ENCODE results near the gene SNTB2. TPM values are rescaled to one million over a fixed set of nuclear protein-coding genes. Genes with fewer than 3 reads are reported as not detected.
A peak's percentile ranks its signal among the peaks of the same experiment; 100 is the strongest.

SNTB2 gene
- total RNA-seq, 1 experiment from 2014 or later = 20.2 TPM

DNA sequence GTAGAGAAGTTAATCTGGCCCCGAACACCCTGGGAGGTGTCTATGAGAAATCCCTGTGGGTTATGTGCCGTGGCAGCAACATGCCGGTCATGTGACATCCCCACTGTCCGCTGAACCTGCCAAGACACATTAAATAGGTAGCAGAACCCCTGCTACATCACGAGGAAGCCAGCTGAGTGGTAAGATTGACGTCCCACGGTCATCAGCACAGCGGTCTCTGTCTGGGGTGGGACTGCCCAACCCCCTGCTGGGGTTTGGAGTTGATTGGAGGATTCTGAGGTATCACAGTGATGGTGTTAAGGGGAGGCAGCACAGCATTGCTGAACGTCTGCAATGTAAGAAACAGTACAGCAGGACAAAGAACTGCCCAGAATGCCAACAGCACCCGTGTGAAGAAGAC, 162.6 kb downstream of the SNTB2 start:
- no peak overlapping the region for H2BK120ac ChIP-seq (ENCODE audit: low read depth, low read length, poor library complexity, severe bottlenecking)
- no peaks in the 10 kb centered on the region for H3K79me2 ChIP-seq (ENCODE audit: insufficient read depth, low read length)
- H2BK5ac ChIP-seq (ENCODE audit: insufficient read length, low read length) = no peak overlapping the region
- no peak overlapping the region for H3K14ac ChIP-seq (ENCODE audit: insufficient read depth, low read length)
- Mint-ChIP-seq H3K36me3 (ENCODE audit: insufficient read depth in 1 of 3, low read depth in 3 of 3) (peaks cover 0 to 7% (median 4%) of the 10 kb centered on the region in 3 experiments; a peak in 5 of 7 replicates), H3K9me3 (no peaks in the 10 kb centered on the region), H3K27me3 (ENCODE audit: low read depth) (no peaks in the 10 kb centered on the region), H3K27ac (peak overlapping the region in 1 of 3 experiments; percentile 64; a peak in 2 of 7 replicates), H3K4me1 (no peaks in the 10 kb centered on the region), H3K4me3 (no peak overlapping the region)
- H2AK5ac ChIP-seq (ENCODE audit: insufficient read length, low read length) = no peak overlapping the region
- WGBS (ENCODE audit: extremely low coverage, insufficient read length, low lambda C conversion rate) = no CpG with 5 or more reads among the region's 10 CpGs
- no peak overlapping the region for H2AFZ ChIP-seq (ENCODE audit: low read length)
- H4K20me1 ChIP-seq (ENCODE audit: control insufficient read depth, insufficient read depth, insufficient read length) = no peaks in the 10 kb centered on the region
- H4K8ac ChIP-seq (replicated peaks; ENCODE audit: insufficient read length, low read depth, low read length) = no peak overlapping the region
- no peak for TF ChIP-seq CTCF (conservative IDR thresholded peaks at IDR 0.05)
- H3K79me1 ChIP-seq (ENCODE audit: insufficient read depth, low read depth, low read length, poor library complexity, severe bottlenecking) = no peaks in the 10 kb centered on the region
- no peaks in the 10 kb centered on the region for H3K9me3 ChIP-seq (ENCODE audit: control insufficient read depth, low read depth, low read length)
- H3K4me2 ChIP-seq (ENCODE audit: insufficient read depth, insufficient read length, low read length) = no peak overlapping the region
- H4K5ac ChIP-seq (ENCODE audit: insufficient read length, low read depth, low read length) = no peak overlapping the region
- no peak overlapping the region for H2BK12ac ChIP-seq (ENCODE audit: insufficient read length, low read depth, low read length)
- no peak overlapping the region for H3K4ac ChIP-seq (ENCODE audit: low read depth, low read length)
- no peak overlapping the region for H2BK15ac ChIP-seq (ENCODE audit: low read depth, low read length)
- no peak overlapping the region for H3K9ac ChIP-seq (ENCODE audit: extremely low read depth, insufficient read length, low read length)
- no peaks in the 10 kb centered on the region for H3K23me2 ChIP-seq (ENCODE audit: insufficient read length, low read depth, low read length, poor library complexity, severe bottlenecking)
- H3K4me1 ChIP-seq (ENCODE audit: insufficient read depth, low read length) = no peaks in the 10 kb centered on the region
- no peak overlapping the region for H3K27ac ChIP-seq (ENCODE audit: insufficient read length, low read depth, low read length)
- H3K18ac ChIP-seq (ENCODE audit: insufficient read length, low read depth, low read length) = no peak overlapping the region
- H3K56ac ChIP-seq (ENCODE audit: insufficient read length, low read depth, low read length) = no peak overlapping the region
- no peak overlapping the region for H3K23ac ChIP-seq (ENCODE audit: insufficient read length, low read depth, low read length)
- no peak overlapping the region for H4K91ac ChIP-seq (ENCODE audit: insufficient read length, low read depth, low read length)
- H2BK20ac ChIP-seq (ENCODE audit: low read depth, low read length, poor library complexity, severe bottlenecking) = no peak overlapping the region
- no peak for DNase-seq
- no peak overlapping the region for H3T11ph ChIP-seq (ENCODE audit: low read length)
- no peaks in the 10 kb centered on the region for H3K27me3 ChIP-seq (ENCODE audit: insufficient read depth, low read length)
